ENCODE data around the gene MERTK.
"Not testable (repeated sequence)": the region's sequence is repeated elsewhere in the genome, so short reads cannot be mapped to it uniquely, and the experiment has no call there.

MERTK gene

GRCh38 chr2:111897924-111898702, at the start of gene MERTK:
TSS of gene MERTK (plus strand) at chr2:111898607. CDS start at chr2:111898736, 129 bp downstream.
- peak; percentile 29 for DNase-seq

- peak; percentile 9 for DNase-seq
Measured at GRCh38 chr2:111850646-111851045, 47.8 kb upstream of the MERTK start.

DNA sequence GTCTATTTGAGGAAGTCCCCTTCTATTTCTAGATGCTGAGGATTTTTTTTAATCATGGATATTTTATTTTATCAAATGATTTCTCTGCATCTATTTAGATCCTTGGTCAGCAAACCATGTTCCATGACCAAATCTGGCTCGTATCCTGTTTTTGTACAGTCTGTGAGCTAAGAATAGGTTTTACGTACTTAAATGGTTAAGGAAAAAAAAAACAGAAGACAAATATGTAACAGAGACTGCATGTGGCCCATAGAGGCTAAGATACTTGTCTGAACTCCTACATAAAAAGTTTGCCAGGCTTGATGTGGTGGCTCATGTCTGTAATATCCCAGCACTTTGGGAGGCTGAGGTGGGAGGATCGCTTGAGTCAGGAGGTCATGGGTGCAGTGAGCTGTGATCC, 45.9 kb upstream of the MERTK start:
- not testable (repeated sequence) for DNase-seq

DNA sequence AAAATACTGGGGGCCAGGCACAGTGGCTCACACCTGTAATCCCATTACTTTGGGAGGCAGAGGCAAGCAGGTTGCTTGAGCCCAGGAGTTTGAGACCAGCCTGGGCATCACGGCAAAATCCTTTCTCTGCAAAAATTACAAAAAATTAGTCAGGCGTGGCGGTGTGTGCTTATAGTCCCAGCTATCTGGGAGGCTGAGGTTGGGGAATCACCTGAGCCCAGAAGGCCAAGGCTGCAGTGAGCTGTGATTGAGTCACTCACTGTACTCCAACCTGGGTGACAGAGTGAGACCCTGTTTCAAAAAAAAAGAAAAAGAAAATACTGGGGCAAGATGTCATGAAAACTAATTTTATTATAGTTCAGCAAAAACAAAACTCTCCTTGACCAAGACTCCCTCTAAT, 38.4 kb upstream of the MERTK start:
- DNase-seq = not testable (repeated sequence)

DNA sequence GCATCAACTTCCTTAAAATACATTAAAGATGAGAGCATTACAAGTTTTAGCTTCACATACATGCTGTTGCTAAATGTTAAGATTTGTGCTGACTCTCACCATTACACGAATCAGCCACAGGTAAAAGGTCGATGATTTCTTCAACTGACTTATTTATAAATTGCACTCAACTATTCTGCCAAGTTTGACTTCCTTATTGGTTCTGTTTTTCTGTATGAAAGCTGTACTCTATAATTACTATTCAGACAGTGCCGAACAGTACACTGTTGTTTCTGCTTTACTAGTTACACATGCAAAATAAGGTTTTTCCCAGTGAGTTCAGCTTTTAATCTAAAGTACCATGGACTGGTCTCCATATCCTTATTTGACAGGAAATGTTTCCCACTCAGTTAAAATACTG, 33.3 kb upstream of the MERTK start:
- not testable (repeated sequence) for DNase-seq

- DNase-seq = not testable (repeated sequence)
Measured at GRCh38 chr2:111872806-111873205, 25.6 kb upstream of the MERTK start.

- peak; percentile 75 for DNase-seq
Measured at GRCh38 chr2:111883661-111884591, 14.5 kb upstream of the MERTK start, which contains the start of gene ANAPC1. TSS of gene ANAPC1 (minus strand) at chr2:111884193. CDS start at chr2:111880825, 3,368 bp downstream.

DNA sequence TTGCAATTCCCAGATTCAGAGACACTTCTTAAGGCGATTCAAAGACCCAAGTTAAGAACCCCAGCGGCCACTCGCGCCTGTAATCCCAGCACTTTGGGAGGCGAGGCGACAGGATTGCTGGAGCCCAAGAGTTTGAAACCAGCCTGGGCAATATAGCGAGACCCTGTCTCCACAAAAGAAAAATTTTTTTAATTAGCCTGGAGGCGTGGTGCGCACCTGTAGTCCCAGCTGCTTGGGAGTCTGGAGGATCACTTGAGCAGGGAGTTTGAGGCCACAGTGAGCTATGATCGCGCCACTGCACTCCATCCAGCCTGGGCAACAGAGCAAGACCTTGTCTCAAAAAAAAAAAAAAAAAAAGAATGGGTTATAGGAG, 13.8 kb upstream of the MERTK start:
- no peak for DNase-seq

DNA sequence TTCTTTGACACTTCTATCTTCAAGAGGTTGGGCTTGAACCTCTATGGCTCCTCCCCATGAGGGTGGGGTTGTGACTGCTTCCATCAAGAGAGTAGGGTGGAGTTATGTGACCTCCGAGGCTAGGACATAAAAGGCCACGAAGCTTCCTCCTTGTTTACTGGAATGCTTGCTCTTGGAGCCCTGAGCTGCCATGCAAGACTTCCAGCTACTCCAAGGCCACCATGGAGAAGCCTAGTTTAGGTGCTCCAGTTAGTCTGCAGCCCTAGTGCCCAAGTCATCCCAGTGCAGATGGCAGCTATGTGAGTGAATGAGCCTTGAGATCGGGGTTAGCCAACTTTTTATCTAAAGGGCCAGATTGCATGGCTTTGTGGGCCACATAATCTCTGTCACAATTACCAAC, 2.4 kb upstream of the MERTK start:
- no peak for DNase-seq

DNA sequence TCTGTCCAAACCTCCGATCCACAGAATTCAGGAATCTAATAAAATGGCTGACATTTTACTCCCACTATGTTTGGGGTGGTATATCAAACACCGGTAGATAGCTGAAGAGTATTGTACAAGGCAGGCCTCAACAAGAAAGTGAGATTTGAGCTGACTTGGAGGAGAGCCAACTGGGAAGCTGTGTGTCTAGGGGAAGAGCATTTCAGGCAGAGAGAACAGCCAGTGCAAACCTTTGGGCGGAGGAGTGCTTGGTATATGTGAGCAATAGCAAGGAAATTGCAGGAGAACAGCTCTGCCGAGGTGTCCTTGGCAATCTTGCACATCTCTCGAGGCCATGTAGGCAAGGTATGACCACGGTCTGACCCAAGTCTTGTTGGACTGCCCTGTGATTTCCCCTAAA, 1.8 kb upstream of the MERTK start:
- no peak for DNase-seq

DNA sequence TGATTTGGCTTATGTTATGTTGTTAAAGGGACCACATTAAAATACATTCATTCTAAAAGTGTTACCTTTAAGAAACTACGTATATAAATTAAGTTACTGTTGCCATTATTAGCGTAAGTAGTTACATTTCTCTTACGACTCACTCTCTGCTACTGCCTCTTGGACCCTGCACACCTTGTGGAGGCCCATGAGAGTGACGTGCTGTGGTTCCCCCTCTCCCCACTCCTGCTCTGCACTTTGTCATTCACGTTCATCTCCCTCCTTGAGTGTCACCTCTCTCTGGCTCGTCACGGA, 830 bp upstream of the MERTK start:
- no peak for DNase-seq

GRCh38 chr2:111898703-111899514, 502 bp downstream of the MERTK start:
- no peak for DNase-seq

GRCh38 chr2:111900859-111901258, 2.5 kb downstream of the MERTK start:
- peak; percentile 21 for DNase-seq

- no peak for DNase-seq
Measured at GRCh38 chr2:111903516-111903915, 5.1 kb downstream of the MERTK start.

DNA sequence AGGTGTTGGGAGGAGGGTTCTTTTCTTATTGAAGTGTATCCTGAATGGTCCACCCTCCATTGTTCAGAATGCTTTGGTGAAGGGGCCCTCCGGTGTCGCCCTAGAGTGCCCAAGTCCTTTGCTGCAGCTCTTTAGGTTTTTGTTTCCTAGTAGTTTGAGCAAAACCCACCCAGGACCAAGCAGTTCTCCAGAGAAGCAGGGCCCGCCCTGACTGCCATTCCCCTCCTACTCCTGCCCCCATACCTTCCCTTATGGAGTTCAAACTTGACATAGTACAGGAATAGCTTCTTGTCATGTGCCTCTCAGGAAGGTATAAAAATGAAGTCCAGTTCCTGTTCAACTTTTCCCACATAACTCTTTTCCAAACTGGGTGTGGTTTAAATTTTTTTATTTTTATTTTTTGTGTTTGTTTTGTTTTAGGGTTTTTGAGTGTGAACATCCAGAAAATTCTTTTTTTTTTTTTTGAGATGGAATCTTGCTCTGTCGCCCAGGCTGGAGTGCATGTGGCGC, 5.6 kb downstream of the MERTK start:
- no peak for DNase-seq

GRCh38 chr2:111904726-111905474, 6.5 kb downstream of the MERTK start:
- DNase-seq = no peak

GRCh38 chr2:111905475-111905869, 7.1 kb downstream of the MERTK start:
- DNase-seq = not testable (repeated sequence)

DNA sequence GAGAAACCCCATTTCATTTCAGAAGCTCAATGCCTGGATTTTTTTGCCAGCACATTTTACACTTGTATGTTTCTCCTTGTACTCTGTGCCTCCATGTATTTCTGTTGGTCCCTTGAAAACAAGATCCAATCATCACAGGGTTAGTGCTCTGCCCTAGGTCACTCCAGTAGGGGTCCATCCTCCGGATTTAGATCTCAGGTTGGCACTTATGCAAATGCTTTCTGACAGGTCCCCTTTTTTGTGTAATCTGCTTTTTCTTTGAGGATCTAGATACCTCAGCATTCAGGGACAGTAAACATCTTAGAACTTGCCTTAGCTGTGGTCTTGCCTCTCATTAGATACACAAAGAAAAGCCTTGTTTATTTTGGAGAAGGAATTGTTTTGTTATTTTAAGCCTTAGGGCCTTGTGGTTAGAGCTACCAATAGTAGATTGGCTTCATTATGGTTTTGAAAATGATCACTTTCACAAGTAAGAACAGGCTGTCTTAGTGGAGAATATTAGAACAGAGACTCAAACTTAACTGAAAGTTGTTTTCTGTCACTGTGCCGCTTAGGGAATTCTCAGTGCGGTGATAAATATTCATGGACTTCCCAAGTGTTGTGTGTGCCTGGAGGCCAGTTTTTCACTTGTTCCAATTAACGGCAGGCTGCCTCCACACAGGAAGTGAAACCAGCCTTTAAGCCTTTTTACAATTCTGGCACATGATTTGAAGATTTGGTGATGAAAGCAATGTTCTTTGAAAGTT, 7.8 kb downstream of the MERTK start:
- no peak for DNase-seq

GRCh38 chr2:111908578-111908977, 10.2 kb downstream of the MERTK start:
- DNase-seq = no peak

- DNase-seq = no peak
Measured at GRCh38 chr2:111909079-111909478, 10.7 kb downstream of the MERTK start.

GRCh38 chr2:111909997-111910396, 11.6 kb downstream of the MERTK start:
- not testable (repeated sequence) for DNase-seq
